NCI-H446 (cell line): ENCODE results near the gene TTLL4.

Experiments used
- DNase-seq, 2 experiments: peaks; one replicate each; lab custom pipeline; 2025; lab: John Stamatoyannopoulos, UW

TTLL4 gene

DNA sequence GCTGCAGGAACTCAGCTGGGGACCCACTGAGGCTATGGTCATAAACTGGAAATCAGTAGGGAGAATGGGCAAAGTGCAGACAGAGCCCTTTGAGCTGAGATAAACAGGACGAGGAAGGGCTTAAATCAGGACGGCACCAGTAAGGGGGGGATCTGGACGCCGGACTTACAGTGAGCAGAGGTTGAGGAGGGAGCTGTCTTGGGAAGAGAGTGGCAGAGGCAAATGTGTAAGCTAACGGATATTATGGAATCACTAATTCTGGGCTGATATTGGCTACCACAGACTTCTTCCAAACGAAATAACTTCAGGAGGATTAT is 71.9 kb downstream of the TTLL4 start:
- DNase-seq = no peak

DNA sequence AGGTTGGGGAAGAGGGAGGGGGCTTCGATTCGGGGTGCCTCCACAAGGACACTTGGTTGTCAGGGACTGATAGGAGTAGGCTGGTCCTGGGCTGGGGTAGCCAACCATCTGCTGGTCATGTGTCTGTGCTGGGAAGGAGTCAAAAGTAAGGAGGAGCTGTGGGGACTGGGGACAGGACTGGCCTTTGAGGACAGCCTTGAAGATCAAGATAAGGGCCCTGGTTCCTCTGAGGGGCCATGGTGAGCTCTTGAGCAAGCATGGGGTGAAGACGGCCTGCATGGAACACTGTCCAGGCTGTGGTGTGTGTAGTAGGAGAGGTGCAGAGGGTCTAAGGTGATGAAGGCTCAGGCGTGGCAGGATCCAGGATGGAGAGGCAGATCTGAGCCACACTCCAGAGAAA is 73.1 kb downstream of the TTLL4 start:
- DNase-seq = no peak

DNA sequence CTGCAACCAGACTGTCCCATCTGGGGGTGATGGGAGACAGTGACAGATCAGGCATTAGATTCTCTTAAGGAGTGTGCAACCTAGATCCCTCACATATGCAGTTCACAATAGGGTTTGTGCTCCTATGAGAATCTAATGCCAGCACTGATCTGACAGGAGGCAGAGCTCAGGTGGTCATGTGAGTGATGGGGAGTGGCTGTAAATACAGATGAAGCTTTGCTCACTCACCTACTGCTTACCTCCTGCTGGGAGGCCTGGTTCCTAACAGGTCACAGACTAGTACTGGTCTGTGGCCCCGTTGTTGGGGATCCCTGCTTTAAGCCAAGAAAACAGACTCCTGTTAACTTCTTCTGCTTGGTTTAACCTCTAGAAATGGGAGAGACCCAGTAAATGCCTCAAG is 74.5 kb downstream of the TTLL4 start:
- DNase-seq = no peak

DNA sequence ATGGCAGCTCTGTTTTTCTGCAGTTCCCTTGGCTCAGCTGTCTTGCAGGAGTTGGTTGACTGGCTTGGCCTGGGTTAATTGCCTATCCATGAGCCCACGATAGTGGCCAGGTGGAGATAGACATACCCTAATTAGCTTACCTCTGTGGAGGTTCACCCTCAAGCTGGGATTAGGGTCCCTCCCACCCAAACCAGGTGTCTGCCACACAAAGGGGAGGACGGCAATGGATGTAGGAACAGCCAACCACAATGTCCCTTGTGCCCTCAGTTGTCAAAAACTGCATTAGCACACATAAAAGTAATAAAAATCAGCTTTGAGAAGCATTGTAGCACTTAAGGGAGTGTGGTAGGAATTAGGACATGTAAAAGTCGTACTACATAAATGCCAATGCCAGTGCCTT is 75.5 kb downstream of the TTLL4 start:
- no peak for DNase-seq

DNA sequence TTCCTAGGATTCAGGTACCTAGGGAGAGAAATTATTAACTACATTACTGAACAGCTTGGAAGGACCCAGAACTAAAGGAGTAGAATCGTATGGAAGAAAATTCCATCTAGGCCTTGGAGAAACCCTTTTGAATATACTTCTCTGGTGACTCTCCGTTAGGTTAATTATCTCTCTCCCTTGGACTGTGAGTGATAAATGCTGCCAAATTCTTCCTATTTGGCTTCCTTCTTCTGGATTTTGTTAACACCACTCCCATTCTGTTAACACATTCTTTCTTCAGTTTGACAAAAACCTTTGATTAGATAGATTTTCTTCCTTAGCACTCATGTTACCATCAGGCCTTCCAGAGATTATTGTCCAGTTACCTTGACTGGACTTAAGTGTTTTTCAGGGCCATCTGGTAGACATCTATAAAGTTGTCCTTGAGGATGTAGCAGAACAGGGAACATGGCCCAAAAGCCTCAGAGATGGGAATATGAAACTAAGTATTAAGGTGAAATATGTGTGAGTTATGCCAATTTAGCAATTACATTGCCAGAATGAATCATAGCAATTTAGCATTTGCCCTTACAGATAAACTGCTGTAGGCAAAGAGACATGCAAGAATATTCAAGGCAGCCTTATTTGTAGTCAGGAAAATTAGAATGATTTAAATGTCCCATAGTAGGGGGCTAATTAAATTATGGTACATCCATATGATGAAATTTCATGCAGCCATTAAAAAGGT is 78.1 kb downstream of the TTLL4 start:
- no peak for DNase-seq

DNA sequence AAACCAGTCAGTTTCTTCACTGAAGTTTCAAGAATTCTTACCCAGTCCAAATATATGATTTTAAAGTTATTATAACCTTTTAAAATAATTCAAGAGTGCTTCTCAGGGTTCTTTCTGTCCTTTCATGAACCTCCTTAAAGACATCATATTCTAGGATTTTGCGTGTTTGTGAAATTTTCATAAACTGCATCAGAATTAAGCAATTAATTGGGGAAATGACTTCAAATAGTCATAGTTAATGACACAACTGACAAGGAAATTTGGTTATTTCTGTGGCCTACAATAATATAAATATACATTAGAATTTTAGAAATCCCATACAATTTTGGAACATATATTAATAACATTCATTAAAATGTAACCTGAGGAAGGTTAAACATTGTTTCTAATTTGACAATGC is 81.8 kb downstream of the TTLL4 start:
- no peak for DNase-seq

DNA sequence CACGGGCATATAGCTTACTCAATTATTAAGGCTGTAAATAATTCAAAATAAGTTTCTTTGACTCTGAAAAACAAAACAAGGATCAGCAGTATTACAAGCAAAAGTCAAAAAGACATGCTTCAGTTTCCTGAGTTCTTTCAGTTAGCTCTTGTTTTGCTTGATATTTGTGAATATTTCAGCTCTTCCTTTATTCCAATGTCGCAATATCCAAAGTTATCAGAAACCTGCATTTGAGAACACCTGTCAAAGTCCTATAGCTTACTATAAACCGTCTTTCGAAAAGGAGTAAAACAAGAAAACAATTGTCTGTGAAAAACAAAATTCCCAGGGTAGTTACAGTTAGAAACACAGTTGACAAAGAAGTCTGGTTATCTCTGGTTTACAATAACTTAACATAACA is 86.1 kb downstream of the TTLL4 start:
- no peak for DNase-seq

DNA sequence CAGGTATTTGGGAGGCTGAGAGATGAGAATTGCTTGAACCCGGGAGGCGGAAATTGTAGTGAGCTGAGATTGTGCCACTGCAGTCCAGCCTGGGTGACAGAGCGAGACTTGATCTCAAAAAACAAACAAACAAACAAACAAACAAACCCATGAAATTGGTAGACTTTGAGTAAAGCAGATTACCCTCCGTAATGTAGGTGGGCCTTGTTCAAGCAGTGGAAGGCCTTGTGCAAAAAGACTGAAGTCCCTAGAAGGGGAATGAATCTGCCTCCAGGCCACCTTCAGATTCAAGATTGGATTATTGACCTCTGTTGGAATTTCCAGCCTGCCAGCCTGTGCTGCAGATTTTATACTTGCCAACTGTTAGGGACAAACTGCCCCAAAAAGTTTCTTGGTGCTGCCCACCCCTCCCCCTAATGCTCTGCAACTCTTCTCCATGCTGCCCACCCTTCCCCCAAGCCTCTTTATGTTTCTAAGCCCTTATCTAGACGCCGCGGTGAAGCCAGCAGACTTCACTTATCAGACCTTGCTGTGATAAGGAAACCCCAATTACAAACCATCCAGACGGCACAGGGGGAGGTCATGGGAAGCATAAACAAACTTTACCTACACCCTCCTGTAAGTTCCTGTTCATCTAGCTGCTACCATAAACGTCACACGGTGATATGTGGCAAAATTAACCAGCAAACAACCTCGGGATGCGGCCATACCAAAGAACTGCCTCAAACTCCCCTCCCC is 88.3 kb downstream of the TTLL4 start:
- DNase-seq = no peak

DNA sequence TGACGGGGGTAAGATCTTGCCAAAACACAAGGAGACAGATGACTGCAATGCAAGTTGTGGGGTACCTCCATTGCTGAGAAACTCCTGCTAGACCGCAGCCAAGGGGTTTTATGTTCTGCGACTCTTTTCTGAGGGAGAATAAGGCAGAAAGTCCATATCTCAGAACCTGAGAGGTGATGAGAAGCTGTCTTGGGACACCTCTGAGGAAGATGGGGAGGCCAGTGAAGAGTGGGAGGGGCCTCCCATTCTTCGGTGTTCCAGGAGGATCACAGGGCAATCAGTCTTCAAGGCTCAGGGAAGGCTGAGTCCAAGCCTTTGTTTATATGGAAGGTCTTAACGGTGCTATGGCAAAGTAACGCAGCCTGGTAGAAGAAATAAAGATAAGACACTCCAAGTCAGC is 89.4 kb downstream of the TTLL4 start:
- no peak for DNase-seq

DNA sequence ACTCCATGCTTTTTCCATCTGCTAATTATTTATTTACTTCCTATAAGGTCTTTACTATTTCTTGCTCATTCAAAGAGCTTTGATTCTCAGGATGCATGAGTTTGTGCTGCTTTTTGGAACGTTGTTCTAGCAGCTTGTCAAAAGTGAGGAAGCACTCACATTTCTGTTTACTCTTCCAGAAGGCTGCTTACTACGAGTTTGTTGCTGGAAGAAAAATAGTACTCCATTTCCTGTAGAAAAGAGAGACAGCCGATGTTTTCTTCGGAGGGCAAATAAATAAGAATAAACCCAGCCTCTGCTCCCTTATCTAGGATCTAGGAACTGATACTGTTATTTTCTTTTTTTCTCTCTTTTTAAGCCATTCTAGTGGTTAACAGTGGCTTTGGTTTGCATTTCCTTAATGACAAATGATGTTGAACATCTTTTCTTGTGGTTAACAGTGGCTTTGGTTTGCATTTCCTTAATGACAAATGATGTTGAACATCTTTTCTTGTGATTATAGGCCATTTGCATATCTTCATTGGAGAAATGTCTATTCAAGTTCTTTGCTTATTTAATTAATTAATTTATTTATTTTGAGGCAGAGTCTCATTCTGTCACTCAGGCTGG is 91.9 kb downstream of the TTLL4 start:
- no peak for DNase-seq

DNA sequence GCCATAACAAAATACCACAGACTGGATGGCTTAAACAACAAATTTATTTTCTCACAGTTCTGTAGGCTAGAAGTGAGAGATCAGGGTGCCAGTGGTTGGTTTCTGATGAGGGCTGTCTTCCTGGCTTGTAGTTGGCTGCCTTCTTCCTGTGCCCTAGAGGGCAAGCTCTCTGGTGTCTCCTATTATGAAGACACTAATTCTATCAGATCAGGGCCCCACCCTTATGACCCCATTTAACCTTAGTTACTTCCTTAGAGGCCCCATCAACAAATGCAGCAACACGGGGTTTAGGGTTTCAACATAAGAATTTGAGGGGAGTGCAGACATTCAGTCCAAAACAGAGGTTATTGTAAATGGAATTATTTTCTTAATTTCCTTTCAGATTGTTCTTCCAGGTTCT is 94.2 kb downstream of the TTLL4 start:
- no peak for DNase-seq
